HG03460 (cell line): ENCODE results near the gene PITPNM3.

Source experiments
- ATAC-seq: cut with Tn5 transposase; IDR thresholded peaks from one replicate; pipeline ENCODE4 v1.9.1; 2021; ENCODE audit not compliant: unreplicated experiment

PITPNM3 gene

DNA sequence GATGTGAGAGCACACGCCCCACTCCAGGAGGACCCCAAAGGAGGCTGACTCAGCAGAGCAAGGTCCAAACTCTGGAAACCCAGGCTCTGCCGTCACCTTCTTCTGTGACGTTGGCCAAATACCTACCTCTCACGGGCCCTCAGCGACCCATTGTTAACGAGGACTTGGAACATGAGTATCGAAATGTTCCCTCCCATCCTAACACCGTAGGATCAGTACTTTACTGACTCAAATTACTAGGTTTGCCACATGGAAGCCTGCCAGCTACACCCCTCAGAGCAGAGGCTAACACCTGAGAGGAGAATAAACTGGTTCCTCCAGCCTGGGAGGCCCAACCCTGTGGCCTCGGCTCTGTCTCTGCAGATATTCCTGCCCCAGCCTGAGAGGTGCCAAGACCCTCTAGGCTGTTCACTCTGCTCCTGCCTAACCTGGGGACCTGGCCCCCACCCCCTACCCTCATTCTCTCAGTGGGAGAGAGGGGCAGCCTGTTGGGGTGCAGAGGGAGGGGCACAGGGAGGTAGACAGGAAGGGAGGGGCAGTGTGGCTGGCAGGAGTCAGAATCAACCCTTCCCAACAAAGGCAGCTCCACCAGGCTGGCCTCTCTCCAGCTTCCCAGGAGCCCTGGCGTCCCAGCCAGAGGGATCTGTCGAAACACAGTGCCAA lies 4.4 kb downstream of the PITPNM3 start:
- no peak for ATAC-seq

DNA sequence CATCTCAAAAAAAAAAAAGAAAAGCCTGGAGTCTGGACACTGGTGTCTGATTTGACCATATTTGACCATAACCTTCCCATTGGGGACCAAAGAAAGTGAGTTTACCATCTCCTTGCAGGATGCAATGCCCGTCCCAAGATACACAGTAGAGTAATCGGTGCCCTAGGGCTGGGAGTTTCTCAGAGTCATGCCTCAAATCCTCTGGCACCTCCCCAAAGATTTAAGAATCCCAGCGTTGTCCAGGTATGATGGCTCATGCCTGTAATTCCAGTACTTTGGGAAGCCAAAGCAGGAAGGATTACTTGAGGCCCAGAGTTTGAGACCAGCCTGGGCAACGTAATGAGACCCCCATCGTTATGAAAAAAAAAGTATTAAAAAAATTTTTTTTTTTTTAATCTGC lies 5.0 kb downstream of the PITPNM3 start:
- no peak for ATAC-seq

DNA sequence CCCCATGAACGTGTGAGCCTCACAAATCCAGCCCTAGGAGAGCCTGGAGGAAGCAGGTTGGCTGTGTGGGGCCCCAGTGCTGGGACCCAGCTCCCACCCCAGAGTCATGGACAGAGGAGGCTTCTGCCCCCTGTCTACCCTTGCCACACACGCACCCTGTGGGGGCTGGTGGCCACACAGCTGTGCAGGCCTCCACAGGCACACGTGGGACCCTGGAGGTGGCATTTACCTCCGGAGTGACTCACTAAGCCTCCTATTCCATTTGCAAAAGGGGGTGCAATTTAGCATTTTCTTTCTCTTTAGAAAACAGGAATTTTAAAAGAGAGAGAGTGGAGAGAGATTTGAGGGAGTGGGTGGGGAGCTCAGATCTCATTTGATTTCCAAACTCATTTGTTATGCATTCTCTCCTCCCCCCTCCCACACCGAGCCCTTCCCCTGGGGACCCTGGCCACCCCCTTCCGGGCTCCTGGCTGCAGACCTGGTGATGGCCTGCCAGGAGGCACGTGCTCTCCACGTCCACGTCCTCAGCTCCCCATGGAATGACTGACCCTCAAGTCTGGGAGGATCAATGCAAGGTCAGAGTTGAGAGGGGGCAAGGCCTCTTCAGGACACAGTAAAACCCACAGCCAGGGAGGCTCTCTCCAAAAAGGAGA lies 6.8 kb downstream of the PITPNM3 start:
- ATAC-seq: no peak

DNA sequence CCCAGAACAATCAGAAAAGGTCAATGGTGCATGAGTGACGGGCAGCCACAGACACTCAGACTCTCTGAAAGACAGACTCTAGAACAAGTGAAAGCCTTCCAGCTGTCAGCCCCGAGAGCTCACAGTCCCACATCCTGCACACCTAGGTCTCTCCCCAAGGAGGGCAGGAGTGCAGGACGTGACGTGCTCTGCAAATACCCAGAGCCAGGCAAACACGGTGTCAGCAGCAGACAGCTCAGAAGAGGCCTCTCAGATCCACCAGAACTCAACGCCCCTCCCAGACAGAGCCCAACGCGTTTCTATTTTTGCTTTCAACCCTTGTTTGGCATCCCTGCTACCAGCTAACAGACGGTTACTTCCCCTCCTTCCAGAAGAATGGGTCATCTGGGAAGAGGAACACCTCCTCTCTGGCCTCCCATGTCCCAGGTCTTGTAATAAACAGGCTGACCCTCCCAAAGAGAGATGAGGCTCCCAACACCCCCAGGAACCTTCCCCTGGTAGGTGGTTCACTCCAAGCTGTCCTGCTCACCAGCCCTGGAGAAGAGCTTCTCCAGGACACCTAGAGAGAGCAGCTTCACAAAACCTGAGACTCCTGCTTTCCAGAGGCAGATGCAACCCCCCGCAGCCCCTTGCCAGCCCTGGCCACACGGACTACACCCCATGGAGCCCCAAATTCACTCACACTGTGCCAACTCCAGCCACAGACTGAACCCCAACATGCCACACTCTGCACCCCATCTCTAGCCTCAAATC lies 7.6 kb downstream of the PITPNM3 start:
- ATAC-seq: peak; percentile 64

DNA sequence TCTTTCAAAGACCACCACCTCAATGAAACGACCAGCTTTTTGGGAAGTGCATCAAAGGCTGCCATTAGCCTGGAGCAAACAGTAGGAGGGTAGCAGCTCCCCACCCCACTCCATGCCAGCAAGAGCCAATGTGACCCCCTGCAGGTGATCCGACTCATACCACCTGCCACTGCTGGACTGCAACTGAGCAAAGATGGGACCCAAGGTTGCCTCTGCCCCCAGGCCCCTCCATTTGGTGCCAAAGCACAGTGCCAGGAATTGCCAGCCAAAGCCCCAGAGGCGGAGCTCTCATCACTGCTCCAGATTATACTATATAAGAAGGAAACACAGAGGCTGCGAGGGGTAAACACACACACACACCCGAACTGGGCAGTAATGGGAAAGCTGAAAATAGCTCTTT lies 8.3 kb downstream of the PITPNM3 start:
- ATAC-seq: no peak

DNA sequence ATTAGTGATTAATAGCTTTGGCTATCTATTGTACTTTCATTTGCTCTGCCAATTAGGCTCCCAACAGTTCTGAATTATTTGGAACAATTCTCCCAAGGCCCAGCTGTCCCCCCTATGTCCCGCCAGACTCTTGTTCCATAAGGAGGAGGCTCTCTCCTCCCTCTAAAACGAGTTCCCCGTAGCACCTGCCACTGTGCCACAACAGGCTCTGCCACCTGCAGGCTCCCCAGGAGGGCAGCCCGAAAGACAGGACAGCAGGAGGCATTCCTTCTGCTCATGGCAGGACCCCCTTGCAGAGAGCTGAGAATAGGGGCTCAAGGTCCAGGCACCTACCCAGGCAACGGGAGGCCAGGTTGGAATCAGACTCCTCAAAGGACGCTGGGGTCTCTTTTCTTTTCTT lies 9.0 kb downstream of the PITPNM3 start:
- ATAC-seq: no peak

DNA sequence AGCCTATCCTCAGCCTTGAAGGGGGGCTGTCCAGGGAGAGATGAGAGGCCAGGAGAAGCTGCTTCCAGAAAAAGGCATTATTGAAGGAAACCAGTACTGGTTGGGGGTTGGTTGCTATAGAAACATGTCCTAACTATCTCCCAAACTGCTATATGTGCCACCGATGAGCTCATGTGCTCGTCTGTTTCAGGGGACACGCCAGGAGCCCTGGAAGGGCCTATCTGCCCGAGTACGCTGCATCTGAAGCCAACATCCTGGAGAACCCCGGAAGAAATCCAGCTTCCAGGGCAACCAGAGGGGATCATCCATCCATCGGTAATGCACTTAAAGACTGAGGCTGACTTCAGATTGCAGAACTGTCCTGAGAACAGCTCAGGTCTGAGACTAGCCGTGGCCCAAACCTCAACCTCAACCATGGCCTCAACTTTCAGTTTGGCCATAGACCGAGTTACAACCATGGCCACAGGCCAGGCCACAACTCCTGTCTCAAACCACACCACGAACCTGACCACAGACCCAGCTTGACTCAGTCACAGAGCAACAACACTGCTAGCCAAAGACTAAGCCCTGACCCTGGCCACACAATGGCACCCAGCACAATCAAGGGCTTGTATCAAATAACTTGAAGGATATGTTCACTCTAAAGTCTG lies 10.2 kb downstream of the PITPNM3 start:
- ATAC-seq: no peak

DNA sequence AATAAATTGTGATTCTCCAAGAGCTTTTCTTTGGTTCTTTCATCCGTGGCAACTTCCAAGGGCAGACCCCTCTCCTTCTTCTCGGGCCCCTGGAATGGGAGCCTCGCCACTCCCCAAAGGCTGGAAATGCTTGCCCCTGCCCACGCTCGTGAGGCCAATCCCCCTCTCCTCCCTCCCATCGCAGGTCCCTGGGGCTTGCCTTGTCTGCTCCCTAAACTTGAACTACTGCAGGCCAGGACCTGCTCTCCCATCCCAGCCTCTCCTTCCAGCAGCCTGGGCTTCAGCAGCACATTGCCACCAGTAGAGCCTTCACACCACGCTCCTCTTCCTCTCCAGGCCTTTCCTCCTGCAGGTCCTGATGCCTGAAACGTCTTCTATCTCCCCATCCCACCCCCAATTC lies 11.1 kb downstream of the PITPNM3 start:
- ATAC-seq: no peak

DNA sequence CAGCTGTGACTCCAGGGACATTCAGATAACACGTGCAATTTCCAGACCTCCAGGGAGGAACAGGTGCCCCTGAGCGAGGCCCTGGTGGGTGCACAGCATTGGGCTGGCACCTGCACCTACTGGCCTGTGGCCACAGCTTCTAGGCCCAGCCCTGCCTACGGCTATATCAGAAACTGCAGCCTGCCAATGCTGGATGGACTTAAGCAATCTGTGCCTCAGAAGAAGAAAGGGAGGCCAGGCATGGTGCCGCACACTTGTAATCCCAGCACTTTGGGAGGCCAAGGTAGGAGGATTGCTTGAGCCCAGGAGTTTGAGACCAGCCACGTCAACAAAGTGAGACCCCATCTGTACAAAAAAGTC lies 12.4 kb downstream of the PITPNM3 start:
- no peak for ATAC-seq

DNA sequence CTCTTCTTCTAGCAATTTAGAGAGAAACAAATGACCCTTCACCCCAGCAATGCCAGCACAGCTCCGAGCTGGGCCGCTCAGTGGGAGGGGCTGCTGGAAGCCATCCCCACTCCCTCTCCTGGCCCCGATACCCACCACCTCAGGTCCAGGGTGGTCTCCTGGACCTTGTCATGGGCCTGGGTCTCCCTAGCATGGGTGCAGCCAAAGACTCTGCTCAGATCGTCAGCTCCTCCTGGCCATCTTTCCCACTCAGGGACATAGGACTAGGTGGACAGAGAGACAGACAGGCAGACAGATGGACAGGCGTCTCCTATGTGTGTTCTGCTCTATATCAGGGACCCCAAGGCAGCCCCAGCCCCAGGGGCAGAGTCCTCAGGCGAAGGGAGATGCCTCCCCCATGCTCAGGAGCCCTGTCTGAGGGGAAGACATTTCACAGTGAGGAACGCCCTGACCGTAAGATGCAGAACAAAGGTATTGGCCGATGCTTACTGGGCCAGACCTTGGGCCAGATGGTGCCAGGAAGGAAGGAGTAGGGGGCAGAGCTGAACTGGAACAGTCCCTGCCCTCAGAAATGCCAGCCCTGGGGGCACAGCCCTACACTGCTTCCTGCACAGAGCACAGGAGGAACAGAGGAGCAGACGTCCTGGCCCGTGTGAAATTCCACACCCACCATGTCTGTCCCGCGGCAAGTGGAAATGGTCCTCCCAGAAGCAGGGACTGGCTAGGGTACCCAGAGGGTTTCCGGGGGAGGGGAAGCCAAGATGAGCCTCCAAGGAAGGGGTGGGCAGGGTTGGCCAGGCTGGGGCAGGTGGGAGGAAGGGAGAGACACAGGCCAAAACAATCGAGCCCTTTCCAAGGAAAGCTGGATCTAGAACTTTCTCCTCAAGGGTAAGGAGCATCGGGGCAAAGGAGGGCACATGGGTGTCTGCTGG lies 13.0 kb downstream of the PITPNM3 start:
- ATAC-seq: no peak

DNA sequence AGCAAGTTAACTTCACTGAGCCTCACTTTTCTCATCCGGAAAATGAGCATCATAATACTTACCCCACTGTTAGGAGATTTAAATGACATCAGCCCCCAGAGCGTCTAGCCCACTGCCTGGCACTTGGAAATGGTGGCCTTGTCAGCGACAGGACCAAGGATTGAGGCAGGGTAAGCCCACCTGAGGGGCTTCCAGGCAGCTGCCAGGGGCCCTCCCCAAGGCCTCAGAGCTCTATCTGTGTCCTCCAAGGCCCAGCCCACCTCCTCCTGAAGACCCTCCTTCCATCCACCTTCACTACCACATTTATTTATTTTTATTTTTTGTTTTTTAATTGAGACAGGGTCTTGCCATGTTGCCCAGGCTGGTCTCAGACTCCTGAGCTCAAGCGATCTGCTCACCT lies 13.8 kb downstream of the PITPNM3 start:
- ATAC-seq: no peak

DNA sequence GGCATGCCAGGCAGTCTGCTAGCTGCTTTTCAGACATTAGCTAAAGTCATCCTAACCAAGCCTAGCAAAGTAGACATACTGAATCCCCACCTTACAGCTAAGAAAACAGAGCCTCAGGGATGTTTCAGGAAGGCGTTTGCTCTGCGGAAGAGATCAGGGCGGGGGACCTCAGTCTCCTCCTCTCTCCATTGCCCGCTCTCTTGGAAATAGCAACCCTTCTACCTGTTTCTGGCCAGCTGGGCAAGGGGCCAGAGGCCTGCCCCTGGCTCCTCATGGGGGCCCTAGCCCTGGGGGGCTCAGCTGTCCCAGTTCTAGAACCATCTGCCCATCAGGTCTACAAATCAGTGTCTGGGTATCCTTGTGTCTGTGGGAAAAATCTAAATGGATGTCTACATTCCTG lies 14.5 kb downstream of the PITPNM3 start:
- ATAC-seq: no peak

DNA sequence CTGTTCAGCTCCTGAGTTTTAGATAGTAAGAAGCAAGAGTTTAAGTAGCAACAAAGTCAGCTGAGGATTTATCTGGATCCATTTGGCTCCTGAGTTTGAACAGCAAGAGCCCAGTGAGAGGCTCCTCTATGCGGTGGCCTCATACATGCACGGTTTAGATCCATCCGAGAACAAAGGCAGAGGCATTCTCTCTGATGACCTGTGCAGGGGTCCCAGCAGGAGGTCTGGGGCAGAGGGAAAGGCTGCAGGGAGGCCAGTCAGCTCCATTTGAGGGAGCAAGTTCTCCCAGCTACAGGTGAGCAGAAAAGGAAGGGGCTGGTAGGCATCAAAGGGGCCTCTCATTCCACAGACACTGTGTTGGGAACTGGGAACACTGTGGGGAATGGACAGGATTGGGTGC lies 16.5 kb downstream of the PITPNM3 start:
- no peak for ATAC-seq

DNA sequence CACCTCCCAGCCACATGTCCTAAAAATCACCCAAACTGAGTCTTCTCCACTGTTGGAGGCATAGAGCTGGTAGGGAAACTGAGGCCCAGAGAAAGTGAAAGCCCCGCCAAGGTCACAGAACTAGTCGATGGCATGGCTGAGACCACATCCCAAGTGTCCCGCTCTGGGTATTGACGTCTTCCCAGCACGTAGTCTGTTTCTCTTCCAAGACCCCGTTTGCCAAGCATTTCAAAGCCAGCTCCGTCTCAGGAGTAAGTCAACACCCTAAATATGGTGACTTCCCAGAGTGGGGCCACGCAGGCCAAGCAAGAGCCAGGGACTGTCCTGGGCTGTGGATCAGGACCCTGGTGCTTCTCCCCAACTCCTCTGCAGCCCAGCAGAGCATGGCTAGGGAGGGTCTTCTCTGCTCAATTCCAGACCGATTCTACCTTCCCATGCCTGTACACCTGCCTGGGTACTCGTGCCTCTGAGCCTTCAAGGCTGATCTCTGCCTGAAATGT lies 19.7 kb downstream of the PITPNM3 start:
- no peak for ATAC-seq

DNA sequence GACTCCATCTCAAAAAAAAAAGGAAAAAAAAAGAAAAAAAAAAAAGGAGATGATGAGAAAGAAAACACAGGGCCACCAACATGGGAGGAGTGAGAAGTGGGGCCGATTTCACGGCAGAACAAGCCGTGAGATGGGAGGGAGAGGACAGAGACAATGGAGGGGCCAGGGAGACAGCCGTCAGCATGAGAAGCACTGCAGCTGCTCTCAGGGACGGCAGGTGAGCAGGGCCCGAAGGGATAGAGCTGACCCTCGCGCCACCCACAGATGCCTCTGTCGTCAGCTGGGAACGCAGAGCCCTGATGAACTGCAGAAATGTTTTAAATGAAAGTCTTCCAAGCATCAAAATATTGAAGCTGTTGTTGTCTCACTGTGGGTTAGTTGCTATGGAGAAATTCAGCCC lies 20.3 kb downstream of the PITPNM3 start:
- ATAC-seq: no peak

DNA sequence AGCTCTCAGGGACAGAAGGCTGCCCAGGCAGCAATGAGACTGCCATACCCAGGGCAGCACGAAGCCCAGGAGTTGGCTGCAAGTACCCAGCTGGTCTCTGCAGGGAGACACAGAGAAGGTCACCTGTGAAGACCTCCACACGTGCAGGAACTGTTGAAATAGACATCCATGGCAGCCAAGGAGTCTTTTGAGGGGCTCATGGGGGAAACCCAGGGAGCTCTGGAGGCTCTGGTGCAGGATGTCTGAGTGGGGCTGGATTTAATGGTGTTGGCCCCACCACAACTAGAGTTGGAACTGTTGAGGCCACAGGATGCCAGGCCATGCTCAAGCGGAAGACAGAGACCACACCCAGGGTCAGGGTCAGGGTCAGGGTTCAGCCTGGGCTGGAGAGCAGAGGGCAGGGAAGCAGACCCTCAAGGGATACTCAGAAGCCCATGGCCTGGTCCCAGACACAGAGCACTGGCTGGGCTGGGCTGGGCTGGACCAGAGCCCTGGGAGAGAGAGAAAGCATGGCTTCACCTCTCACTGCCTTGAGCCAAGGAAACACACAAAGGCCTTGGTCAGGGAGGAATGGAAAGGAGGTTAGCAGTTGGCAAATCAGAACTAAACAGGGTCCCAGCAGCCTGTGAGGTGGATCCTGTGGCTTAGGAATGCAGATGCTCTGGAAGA lies 21.4 kb downstream of the PITPNM3 start:
- ATAC-seq: no peak

DNA sequence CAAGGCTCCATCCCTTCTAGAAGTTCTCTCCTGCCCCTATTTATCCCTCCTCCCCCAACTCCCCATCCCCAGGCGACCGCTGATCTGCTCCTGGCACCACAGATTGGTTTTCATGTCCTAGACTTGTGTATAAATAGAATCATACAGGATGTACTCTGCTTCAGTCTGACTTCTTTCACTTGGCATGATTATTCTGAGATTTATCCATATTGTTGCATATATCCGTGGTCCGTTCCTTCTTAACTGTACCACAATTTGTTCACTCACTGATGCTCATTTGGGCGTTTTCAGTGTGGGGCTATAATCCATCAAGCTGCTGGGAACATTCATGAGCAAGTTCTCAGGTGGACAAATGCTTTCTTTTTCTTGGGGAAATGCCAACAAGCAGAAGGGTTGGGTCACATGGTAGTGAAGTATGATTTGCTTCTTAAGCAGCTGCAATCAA lies 23.9 kb downstream of the PITPNM3 start:
- no peak for ATAC-seq

DNA sequence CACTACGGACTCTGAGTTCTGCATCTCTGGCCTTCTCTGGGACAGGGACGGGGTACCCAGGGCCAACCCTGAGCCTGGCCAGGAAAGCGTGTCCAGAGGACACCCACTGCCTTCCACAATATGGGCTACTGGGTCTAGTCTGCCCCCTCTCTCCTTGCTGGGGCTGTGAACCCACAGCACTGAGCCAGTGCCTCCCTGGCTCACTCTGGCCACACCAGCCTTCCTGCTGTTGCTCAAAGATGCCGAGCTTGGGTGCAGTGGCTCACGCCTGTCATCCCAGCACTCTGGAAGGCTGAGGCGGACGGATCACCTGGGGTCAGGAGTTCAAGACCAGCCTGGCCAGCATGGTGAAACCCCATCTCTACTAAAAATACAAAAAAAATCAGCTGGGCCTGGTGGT lies 24.8 kb downstream of the PITPNM3 start:
- ATAC-seq: no peak

DNA sequence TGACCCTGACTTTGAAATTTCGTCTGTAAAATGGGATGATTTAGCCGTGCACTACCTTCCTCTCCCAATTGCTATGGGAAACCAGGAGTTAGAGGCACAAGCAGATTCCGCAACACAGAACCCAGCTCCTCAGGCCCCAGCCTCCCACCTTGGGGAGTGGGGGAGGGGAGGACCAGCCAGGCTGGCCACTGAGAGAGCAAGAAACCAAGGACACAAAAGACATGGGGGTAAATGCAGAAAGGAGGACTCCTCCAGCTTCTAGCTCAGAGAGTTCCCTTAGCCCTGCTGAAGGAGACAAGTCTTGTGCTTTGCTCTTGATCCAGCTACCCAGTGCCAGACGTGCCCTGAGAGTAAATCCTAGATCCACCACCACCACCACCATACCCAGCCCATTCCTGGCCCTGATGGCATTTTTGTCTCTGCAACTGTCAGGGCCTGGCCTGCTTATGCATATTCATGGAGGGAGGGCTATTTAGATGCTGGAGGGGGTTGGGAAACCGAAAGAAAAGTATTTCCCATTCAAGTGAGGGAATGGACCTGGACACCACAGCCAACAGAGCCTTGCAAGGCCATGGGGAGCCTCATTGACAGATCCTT lies 25.9 kb downstream of the PITPNM3 start:
- no peak for ATAC-seq

DNA sequence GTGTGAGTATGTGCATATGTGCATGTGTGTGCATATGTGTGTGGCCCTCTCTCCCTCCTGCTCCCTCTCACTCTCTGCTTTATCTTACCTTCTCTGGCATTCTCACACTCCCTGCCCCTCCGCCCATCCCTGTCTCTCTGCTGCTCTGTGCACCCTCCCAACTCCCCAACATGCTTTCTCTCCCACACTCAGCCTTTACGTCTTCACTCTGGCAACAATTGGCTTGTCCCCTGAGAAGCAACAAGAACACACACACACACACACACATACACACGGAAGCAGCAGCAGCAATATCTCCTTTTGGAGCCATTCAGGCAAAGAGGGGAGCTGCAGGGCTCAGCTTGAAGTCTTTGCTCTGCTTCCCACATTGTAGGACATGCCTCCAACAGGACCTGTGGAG lies 27.8 kb downstream of the PITPNM3 start:
- ATAC-seq: no peak
